A549 treated with dexamethasone at 1 μM for 4 hours (cell line): ENCODE results near the gene SCNN1A. TPM values are rescaled to one million over a fixed set of nuclear protein-coding genes. Genes with fewer than 3 reads are reported as not detected.

Experiments used
- total RNA-seq: library from RNA; stranded (reverse); fragments of 200-300 nt; extraction: Qiagen RNA extraction; gene quantifications from 5 replicates; pipeline ENCODE4 v1.2.3, GENCODE V29; 2022

SCNN1A gene
- 16.8 to 31.6 TPM (median 27.9 TPM) in 5 replicates for total RNA-seq

GRCh38 chr12:6375269-6376078 lies at the start of gene SCNN1A:
SCNN1A (minus strand) TSS chr12:6375563; CDS start chr12:6374783, 780 bp downstream.

GRCh38 chr12:6383572-6384498 lies 8.5 kb upstream of the SCNN1A start, which contains the start of gene LTBR:
LTBR (plus strand) TSS chr12:6384162; CDS start chr12:6384359, 197 bp downstream.

GRCh38 chr12:6341417-6342139 lies 33.8 kb downstream of the SCNN1A start, which contains the start of gene TNFRSF1A:
TNFRSF1A (minus strand) TSS chr12:6342076; CDS start chr12:6341814, 262 bp downstream.

Other genes with a start within 250 kb of the SCNN1A start
- gene CD9, start 175.2 kb downstream of the SCNN1A start, total RNA-seq: 217 to 265 TPM (median 241 TPM) in 5 replicates
- gene PLEKHG6, start 64.9 kb downstream of the SCNN1A start, total RNA-seq: 0.22 to 0.35 TPM (median 0.26 TPM) in 5 replicates
- 472 to 566 TPM (median 544 TPM) in 5 replicates for gene TNFRSF1A, start 33.5 kb downstream of the SCNN1A start, total RNA-seq
- 192 to 255 TPM (median 245 TPM) in 5 replicates for gene LTBR, start 8.6 kb upstream of the SCNN1A start, total RNA-seq
- not detected in 5 replicates for gene CD27, start 69.4 kb upstream of the SCNN1A start, total RNA-seq
- gene TAPBPL, start 76.5 kb upstream of the SCNN1A start, total RNA-seq: 3.1 to 3.6 TPM (median 3.5 TPM) in 5 replicates
- 8.7 to 13.1 TPM (median 12.6 TPM) in 5 replicates for gene VAMP1, start 95.1 kb upstream of the SCNN1A start, total RNA-seq
- gene MRPL51, start 117.7 kb upstream of the SCNN1A start, total RNA-seq: 277 to 325 TPM (median 291 TPM) in 5 replicates
- gene NCAPD2, start 118.5 kb upstream of the SCNN1A start, total RNA-seq: 44.6 to 67.9 TPM (median 62.9 TPM) in 5 replicates
- gene GAPDH, start 159.0 kb upstream of the SCNN1A start, total RNA-seq: 6,774 to 8,699 TPM (median 8,412 TPM) in 5 replicates
- gene IFFO1, start 180.5 kb upstream of the SCNN1A start, total RNA-seq: 1.3 to 2.0 TPM (median 1.5 TPM) in 5 replicates
- 84.8 to 101 TPM (median 93.6 TPM) in 5 replicates for gene NOP2, start 192.7 kb upstream of the SCNN1A start, total RNA-seq
- gene CHD4, start 231.8 kb upstream of the SCNN1A start, total RNA-seq: 61.0 to 71.4 TPM (median 66.7 TPM) in 5 replicates